ENCODE data around the gene CDCP2. TPM values are rescaled to one million over a fixed set of nuclear protein-coding genes. Genes with fewer than 3 reads are reported as not detected.

Gene CDCP2
- total RNA-seq, 1 donor from 2014 or later: not detected

GRCh38 chr1:54114955-54115354, 37.8 kb downstream of the CDCP2 start:
- Mint-ChIP-seq H3K9me3 (ENCODE audit: low read depth) (no peaks in the 10 kb centered on the region), H3K27ac (ENCODE audit: unreplicated experiment) (no peak overlapping the region), H3K4me3 (ENCODE audit: unreplicated experiment) (no peak overlapping the region)

GRCh38 chr1:54114001-54114400, 38.8 kb downstream of the CDCP2 start:
- Mint-ChIP-seq H3K4me1 (ENCODE audit: low read depth) (no peaks in the 10 kb centered on the region), H3K9me3 (ENCODE audit: low read depth) (no peaks in the 10 kb centered on the region), H3K27me3 (ENCODE audit: low read depth) (no peaks in the 10 kb centered on the region), H3K4me3 (ENCODE audit: unreplicated experiment) (no peak overlapping the region), H3K36me3 (ENCODE audit: low read depth) (no peaks in the 10 kb centered on the region), H3K27ac (ENCODE audit: unreplicated experiment) (no peak overlapping the region)
- peak; percentile 39 for DNase-seq (ENCODE audit: low spot score)
- TF ChIP-seq CTCF (IDR thresholded peaks at IDR 0.05): no peak

More at GRCh38 chr1:54114955-54115354, 37.8 kb downstream of the CDCP2 start:
- H3K4me1 Mint-ChIP-seq (ENCODE audit: low read depth): no peaks in the 10 kb centered on the region
- peak; percentile 28 for DNase-seq (ENCODE audit: low spot score)
- H3K36me3 Mint-ChIP-seq (ENCODE audit: low read depth): no peaks in the 10 kb centered on the region
- no peaks in the 10 kb centered on the region for H3K27me3 Mint-ChIP-seq (ENCODE audit: low read depth)
- TF ChIP-seq CTCF (IDR thresholded peaks at IDR 0.05): no peak

- H3K4me1 Mint-ChIP-seq (ENCODE audit: low read depth): no peaks in the 10 kb centered on the region
- H3K27ac Mint-ChIP-seq (ENCODE audit: unreplicated experiment): no peak overlapping the region
- TF ChIP-seq CTCF (IDR thresholded peaks at IDR 0.05): no peak
- no peak overlapping the region for H3K4me3 Mint-ChIP-seq (ENCODE audit: unreplicated experiment)
- DNase-seq (ENCODE audit: low spot score): no peak
- H3K9me3 Mint-ChIP-seq (ENCODE audit: low read depth): no peaks in the 10 kb centered on the region
- no peaks in the 10 kb centered on the region for H3K27me3 Mint-ChIP-seq (ENCODE audit: low read depth)
- H3K36me3 Mint-ChIP-seq (ENCODE audit: low read depth): no peaks in the 10 kb centered on the region
Observed at GRCh38 chr1:54112705-54113368, 40.0 kb downstream of the CDCP2 start.

GRCh38 chr1:54112027-54112426, 40.8 kb downstream of the CDCP2 start:
- H3K36me3 Mint-ChIP-seq (ENCODE audit: low read depth): no peaks in the 10 kb centered on the region
- no peak for TF ChIP-seq CTCF (IDR thresholded peaks at IDR 0.05)
- no peak overlapping the region for H3K27ac Mint-ChIP-seq (ENCODE audit: unreplicated experiment)
- H3K4me3 Mint-ChIP-seq (ENCODE audit: unreplicated experiment): no peak overlapping the region
- no peaks in the 10 kb centered on the region for H3K27me3 Mint-ChIP-seq (ENCODE audit: low read depth)
- DNase-seq (ENCODE audit: low spot score): peak; percentile 24
- H3K4me1 Mint-ChIP-seq (ENCODE audit: low read depth): no peaks in the 10 kb centered on the region
- no peaks in the 10 kb centered on the region for H3K9me3 Mint-ChIP-seq (ENCODE audit: low read depth)

GRCh38 chr1:54111624-54112023, 41.2 kb downstream of the CDCP2 start:
- no peaks in the 10 kb centered on the region for H3K36me3 Mint-ChIP-seq (ENCODE audit: low read depth)
- H3K27me3 Mint-ChIP-seq (ENCODE audit: low read depth): no peaks in the 10 kb centered on the region
- H3K27ac Mint-ChIP-seq (ENCODE audit: unreplicated experiment): no peak overlapping the region
- peak; percentile 41 for DNase-seq (ENCODE audit: low spot score)
- H3K9me3 Mint-ChIP-seq (ENCODE audit: low read depth): no peaks in the 10 kb centered on the region
- no peaks in the 10 kb centered on the region for H3K4me1 Mint-ChIP-seq (ENCODE audit: low read depth)
- TF ChIP-seq CTCF (IDR thresholded peaks at IDR 0.05): no peak
- H3K4me3 Mint-ChIP-seq (ENCODE audit: unreplicated experiment): no peak overlapping the region
